Measurements from ENCODE around the gene CHD6. TPM values are rescaled to one million over a fixed set of nuclear protein-coding genes. Genes with fewer than 3 reads are reported as not detected.

Gene CHD6, protein sequence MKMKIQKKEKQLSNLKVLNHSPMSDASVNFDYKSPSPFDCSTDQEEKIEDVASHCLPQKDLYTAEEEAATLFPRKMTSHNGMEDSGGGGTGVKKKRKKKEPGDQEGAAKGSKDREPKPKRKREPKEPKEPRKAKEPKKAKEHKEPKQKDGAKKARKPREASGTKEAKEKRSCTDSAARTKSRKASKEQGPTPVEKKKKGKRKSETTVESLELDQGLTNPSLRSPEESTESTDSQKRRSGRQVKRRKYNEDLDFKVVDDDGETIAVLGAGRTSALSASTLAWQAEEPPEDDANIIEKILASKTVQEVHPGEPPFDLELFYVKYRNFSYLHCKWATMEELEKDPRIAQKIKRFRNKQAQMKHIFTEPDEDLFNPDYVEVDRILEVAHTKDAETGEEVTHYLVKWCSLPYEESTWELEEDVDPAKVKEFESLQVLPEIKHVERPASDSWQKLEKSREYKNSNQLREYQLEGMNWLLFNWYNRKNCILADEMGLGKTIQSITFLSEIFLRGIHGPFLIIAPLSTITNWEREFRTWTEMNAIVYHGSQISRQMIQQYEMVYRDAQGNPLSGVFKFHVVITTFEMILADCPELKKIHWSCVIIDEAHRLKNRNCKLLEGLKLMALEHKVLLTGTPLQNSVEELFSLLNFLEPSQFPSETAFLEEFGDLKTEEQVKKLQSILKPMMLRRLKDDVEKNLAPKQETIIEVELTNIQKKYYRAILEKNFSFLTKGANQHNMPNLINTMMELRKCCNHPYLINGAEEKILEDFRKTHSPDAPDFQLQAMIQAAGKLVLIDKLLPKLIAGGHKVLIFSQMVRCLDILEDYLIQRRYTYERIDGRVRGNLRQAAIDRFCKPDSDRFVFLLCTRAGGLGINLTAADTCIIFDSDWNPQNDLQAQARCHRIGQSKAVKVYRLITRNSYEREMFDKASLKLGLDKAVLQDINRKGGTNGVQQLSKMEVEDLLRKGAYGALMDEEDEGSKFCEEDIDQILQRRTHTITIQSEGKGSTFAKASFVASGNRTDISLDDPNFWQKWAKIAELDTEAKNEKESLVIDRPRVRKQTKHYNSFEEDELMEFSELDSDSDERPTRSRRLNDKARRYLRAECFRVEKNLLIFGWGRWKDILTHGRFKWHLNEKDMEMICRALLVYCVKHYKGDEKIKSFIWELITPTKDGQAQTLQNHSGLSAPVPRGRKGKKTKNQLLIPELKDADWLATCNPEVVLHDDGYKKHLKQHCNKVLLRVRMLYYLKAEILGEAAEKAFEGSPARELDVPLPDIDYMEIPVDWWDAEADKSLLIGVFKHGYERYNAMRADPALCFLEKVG (N-terminal part only)
- 52.6 TPM for total RNA-seq

DNA sequence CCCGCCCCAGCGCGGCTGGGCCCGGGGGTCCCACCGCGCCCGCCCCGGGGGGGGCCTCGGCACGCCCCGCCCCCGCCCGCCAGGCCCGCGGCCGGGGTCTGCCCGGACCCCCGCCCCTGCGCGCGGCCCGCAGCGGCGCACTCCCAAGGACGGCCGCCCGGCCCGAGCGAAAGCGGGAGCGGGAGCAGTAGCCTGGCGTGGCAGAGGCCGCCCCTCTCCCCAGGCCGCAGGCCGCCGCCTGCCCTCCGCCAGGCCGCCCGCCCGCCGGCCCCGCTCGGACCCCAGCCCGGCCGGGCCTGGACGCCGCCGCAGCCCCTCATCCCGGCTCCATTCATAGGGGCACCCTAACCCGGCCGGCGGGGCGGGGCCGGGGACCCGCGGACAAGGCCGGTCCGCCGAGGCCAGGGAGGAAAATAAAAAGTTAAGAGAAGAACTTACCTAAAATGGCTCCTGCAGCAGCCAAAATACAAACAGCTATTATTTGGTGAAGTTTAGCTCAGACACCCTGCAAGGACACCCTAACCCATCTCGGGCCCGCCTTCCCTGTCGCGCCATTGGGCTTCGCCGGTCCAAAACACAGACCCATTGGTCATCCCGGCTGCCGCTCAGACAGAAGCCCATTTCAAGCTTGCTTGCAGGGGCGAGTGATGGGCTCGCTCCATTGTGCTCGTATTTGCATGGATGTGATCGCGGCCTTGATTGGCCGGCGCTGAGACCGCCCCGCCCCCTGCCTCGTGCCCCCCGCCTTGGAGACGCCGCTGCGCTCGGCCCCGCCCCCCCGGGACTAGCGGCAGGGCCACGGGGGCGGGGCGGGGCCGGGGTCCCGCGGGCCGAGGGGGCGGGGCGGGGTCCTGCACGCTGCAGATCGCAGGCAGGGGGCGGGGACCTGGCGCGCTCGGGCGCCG lies at the start of gene CHD6:
Gene CHD6, minus strand, starts transcription at position 476 of the 905 bp plus-strand sequence. CDS start 67,040 bp downstream, outside the sequence.
- peak; percentile 100 for DNase-seq

DNA sequence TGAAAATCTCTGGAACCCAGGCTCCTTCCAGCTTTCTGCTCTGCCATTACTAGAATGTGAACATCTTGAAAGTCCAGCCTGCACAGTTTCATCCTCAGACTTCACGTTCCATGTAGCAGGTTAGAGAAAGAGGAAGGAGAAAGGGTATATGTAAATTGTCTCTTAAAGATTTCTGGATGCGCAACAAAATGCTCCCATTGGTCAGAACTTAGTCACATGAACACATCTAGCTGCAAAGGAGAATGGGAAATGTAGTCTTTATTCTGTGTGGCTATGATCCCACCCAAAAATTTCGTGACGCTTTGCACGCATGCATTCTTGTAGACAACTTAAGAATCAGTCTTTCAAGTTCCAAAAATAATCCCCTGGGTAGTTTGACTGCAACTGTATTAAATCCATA lies 46.4 kb upstream of the CHD6 start:
- no peak for DNase-seq

DNA sequence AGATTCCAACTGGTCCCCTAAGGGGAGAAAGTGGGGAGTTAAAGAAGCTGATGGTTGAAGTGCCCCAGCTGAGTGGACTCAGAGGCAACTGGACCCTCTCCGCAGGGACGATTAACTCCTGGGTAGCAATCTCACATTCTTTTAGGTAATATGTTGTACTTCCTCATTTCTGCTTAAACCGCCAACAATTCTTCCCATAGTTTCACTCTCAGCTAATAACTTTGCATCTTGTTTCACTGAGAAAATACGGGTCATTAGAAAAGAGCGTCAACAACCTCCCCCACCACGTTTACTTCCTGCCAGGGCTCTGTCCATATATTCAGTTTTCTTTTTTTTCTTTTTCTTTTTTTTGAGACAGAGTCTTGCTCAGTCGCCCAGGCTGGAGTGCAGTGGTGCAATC lies 39.5 kb upstream of the CHD6 start:
- no peak for DNase-seq

DNA sequence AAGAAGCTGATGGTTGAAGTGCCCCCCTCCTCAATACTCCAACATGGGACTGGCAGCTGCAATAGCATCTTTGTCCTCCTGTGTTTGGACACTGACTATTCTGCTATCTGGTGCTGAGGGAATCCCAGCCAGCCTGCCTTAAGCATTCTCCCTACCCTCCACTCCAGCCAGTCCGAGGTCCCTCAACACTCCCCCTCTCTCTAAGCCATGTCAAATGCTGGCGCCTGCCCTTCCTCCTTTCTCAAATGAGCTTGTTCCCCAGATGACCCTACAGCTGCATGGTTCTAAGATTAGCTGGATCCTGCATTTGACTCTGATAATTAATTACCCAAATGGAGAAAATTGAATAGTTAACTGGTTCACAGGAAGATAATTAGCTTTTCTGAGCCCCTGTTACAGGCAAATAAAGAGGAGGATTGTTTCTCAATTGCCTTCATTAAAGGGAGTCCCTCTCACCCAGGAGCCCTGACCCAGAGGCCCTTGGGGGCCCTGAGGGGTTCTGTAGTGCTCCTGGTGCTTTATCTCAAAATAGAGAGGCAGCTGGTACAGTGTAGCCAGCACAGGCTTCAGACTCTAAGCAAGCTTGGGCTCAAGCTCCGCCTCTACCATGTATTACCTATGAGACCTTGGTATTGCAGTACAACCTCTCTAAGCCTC lies 37.9 kb upstream of the CHD6 start:
- DNase-seq = no peak

DNA sequence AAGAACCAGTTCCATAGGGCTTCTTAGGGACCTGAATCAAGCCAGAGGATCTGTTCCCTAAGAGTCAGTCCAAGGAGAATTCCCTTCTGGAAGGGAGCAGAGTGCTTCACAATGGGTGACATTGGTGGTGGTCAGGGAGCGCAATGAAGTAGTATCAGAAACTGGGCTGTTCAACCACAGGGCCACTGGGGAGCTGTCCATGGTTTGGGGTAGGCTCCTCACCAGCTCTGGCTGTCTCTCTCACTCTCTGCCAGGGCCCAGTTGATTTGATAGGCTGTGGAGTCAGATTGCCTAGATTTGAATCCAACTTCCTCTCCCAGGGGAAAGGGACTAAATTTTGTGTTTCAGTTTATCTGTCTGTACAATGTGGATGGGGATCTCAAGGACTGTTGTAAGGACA lies 36.7 kb upstream of the CHD6 start:
- no peak for DNase-seq

DNA sequence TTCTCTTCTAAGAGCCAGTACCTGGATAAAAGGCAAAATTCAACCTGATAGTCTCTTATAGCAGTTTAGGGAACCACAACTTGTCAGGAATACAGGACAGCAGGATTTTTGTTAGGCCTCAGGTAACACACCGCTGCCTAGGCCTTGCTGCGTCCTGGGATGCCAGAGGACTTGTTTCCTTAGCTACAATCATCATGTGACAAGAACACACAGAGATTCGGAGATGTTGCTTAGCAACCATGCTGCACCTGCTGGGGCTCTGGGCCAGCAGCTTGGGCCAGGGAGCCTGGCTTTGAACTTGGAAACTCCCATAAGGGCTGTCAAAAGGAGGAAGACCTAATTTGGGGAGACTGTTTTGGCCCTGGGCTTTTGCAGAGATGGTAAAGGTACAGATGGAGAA lies 36.1 kb upstream of the CHD6 start:
- no peak for DNase-seq

DNA sequence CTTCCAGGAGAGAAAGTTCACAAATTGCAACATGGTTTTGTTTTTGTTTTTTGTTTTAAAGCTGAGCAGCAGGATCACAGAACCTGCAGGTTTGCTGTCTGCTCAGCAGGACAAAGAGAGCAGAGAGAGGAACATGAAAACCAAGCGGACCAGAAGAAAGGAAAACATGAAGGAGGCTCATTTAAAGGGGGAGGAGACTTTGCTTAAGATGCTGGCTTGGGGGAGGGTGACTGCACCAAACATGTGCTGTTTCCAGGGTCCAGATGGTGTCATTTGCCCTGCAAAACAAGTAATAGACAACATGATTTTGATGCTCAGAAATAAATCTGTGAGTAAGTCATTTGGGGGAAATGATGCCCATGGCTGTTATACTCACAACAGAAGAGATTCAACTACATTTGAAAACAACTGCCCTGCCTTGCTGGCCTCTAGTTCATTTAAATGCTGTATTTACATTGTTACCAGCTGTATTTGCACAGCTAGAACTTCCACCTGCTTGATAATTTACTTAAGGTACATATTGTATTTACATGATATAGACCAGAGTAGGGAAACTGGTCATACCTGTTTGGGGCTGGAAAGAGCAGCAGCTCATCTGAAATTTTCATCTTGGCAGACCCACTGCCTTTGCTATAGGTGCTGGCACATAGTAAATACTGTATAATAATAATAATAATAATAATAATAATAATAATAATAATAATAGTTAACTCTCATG lies 32.2 kb upstream of the CHD6 start:
- DNase-seq = no peak

DNA sequence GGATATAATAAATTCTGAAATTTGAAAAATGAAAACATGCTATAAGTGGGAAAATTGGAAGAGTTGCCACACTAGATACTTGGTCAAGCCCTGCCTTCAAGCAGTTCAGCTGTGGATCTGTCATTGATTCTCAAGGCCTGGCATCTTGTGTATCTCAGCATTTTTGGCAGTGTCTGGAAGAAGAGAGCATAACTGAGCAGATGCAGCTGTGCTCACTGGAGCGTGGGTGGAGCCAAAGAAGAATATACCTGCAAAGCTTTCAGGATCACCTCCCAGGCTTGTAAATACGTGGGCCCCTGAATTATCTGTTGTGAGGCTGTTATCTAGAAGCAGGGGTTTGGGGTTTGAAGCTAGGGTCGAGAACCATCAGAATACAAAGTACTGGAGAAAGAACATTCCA lies 31.3 kb upstream of the CHD6 start:
- DNase-seq = no peak

DNA sequence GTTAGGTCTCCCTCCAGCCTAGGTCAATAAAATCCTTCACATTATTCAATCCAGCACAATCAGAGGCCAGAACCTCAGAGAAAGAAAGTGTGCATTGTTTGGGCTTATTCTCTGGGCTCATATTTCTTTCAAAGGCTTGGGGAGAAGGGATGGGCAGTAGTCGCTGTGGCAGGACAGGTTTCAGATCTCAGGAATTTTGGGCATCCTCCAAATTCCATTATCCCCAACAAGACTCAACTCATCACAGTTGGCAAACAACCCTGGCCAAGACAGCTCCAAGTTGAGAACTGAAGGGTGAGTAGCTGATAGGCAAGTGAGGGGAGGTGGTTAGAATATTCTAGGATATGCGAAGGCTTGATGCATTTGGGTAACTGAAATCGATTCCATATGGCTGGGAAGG lies 27.2 kb upstream of the CHD6 start:
- DNase-seq = no peak

DNA sequence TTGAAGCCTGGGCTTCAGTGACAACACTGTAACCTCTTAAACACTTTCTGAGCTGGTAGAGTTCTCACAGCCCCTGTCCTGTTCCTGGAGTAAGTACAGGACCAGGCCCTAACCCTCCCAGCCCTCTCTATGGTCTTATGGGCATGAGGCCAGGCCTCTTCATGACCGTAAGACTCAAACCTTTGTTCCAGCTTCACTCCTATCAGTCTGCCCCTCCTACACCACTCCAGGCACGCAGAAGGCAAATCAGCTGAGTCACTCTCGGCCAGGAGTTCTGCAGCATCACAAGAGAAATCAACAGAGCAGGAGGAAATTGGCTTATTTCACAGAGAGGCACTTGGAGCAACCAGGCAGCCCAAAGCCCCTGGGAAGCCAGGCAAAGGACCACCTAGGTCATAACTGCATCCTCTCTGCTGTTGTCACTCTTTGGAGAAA lies 25.3 kb upstream of the CHD6 start:
- peak; percentile 60 for DNase-seq

DNA sequence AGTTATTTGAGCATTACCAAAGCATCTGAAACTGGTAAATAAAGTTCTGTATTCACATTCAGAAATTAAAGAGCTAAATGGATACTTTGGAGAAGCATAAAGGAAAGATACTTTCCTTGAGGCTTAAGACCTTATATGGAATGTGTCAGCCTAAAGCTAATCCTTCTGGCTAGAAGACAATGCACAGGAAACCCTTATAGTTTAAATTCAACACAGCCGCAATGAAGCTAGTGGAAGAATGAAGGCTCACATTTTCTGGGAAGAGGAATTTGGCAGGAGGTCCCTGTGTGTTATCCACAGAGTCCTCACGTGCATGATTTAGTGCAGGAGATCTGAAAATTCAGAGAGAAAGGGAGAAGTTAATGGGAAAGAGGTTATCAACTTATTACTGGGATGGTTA lies 21.5 kb upstream of the CHD6 start:
- no peak for DNase-seq

DNA sequence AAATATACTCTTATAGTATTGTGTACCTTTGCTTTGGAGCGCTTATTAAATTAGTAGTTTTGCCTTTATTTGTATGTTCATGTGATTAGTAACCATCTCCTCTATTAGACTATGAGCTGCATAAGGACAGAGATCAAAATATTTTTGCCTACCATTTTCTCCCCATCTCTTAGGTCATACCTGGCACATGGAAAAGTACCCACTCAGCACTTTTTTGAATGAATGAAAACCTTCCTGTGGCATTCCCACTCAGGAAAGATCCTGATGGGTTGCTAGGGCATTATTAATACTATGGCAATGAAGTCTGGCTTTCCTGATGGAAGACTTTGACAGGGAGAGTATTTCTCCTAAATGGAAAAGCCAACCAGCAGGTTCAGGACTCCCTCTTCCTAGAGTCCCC lies 20.3 kb upstream of the CHD6 start:
- DNase-seq = no peak

DNA sequence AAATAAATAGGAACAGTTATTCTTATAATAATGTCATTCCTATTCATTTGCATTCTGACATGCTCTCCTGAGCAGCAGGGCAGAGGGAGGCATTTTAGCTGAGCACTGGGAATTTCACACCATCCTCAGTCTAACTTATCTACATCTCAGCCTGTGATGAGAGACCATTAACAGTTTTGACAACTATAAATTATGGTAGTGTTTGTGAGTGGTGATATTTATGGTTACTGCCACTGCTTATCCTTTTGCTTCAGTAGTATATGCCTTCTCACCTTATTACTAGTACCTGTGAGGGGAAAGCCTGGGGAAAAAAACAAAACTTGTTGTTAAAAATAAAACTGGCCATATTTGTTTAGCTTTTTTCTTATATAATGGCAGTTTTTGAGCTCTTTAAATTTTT lies 17.0 kb upstream of the CHD6 start:
- no peak for DNase-seq

DNA sequence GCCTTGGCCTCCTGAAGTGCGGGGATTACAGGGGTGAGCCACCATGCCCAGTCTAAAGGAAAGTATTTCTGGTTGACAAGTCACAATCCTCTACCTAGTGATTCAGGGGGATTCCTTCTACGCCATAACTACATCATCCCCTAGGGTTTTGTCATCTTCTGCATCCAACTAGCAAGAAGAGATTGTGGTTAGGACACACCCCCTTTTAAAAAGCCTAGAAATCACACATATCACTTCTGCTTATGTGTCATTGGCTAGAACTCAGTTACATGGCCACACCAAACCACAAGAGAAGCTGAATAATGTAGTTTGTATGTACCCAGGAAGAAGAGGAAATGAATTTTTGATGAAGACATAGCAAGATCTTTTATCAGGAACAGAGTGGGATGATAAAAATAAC lies 14.7 kb upstream of the CHD6 start:
- no peak for DNase-seq

DNA sequence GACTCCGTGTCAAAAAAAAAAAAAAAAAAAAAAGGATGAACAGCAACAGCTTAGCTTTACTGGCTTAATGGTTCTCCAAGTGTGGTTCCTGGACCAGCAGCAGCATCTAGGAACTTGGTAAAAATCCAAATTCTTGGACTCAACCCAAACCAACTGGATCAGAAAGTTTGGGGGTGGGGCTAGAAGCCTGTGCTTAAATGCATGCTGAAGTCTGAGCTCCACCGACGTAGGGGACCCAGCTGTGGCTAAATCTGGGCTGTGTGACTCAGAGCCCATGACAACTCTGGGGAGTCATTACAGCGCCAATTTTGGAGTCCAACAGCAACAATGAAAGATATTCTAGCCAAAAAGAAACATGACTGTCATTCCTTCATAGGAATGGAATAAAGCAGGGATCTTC lies 13.6 kb upstream of the CHD6 start:
- peak; percentile 61 for DNase-seq

DNA sequence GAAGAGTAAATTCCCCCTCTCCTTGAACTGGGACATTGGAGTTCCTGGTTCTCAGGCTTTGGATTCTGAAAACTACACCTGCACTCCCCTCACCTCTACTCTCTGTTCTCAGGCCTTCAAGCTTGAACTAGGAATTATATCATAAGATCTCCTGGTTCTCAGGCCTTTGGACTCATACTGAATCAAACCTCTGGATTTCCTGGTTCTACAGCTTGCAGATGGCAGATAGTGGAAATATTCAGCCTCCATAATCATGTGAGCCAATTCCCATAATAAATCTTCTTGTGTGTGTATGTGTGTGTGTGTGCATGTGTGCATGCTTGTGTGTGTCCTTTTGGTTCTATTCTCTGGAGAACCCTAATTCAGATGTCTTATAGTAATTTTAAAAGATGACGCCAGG lies 12.7 kb upstream of the CHD6 start:
- DNase-seq = no peak

DNA sequence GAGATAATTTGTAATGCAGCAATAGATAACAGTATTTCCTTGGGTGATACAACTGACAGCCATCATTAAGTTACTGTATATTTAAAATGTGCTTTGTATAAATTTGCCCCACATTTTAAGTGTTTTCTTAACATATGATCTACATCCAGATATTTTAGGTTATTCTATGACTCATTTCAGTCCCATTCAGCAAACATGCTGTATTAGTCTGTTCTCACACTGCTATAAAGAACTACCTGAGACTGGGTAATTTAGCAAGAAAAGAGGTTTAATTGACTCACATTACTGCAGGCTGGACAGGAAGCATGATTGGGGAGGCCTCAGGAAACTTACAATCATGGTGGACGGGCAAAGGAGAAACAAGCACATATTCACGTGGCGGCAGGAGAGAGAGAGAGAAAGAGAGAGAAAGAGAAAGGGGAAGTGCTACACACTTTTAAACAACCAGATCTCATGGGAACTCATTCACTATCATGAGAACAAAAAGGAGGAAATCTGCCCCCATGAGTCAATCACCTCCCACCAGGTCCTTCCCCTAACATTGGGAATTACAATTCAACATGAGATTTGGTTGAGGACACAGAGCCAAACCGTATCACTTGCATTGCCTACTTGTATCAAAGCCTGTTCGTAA lies 9.6 kb upstream of the CHD6 start:
- no peak for DNase-seq

DNA sequence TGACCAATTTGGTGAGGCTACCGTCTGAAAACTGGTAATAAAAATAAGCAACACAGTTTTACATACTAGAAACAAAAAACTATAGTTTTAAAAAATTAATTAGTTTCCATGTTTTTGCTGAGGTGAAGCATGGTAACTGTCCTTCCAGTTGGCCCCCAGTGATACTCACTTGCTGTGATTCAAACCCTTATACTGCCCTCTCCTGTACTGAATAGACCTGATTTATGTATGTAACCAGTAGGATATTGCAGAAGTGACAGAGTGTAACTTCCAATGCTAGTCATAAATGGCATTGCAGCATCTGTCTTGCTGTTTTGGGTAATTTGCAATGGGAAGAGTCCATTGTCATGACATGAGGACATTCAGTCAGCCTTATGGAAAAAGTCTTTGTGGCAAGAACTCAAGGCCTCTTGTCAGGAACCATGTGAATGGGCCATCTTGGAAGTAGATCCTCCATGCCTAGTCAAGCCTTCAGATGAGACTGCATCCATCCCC lies 8.9 kb upstream of the CHD6 start:
- no peak for DNase-seq

DNA sequence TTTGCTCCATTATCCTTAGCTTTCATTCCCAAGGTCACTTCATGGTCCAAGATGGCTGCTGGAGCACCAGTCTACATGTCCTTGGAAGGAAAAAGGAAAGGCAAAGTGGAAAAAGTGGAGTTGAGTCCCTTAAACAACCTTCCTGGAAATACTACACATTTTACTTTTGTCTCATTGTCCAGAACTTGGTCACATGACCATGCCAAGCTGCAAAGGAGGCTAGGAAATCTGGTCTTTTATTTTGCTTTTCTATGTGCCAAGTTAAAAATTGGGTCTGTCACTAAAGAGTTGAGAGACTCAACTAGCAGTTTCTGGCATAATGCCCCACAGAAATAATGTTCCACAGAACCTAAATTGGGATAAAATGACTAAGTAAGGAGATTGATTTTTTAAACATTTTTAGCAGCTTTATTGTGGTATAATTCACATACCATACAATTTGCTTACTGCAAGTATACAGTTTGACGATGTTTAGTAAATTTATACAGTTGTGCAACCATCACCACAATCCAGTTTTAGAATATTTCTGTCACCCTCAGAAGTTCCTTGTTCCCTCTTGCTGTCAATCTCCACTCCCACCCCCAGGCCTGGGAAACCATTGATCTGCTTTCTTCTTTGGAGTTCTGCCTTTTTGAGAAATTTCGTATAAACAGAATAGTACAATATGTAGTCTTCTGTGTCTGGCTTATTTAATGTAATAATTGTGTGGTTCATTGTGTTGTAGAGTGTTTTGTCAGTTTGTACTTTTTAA lies 5.6 kb upstream of the CHD6 start:
- no peak for DNase-seq

Measured in occipital lobe (tissue), 2 donors.